Measurements from ENCODE around the gene IDH1. TPM values are rescaled to one million over a fixed set of nuclear protein-coding genes. Genes with fewer than 3 reads are reported as not detected.
"Not testable (repeated sequence)": the region's sequence is repeated elsewhere in the genome, so short reads cannot be mapped to it uniquely, and the experiment has no call there.

IDH1 gene
- total and polyA plus RNA-seq, 7 donors: 9.7 to 42.6 (median 16.5) TPM

GRCh38 chr2:208228476-208228875 is 26.4 kb downstream of the IDH1 start:
- no peak for DNase-seq
- Histone ChIP-seq H3K27ac (no peak overlapping the region), H3K4me3 (no peak overlapping the region), H3K27me3 (ENCODE audit: insufficient read depth in 3 of 3, low read length in 2 of 3) (peaks cover 0 to 2% (median 0%) of the 10 kb centered on the region in 3 donors), H3K4me1 (no peaks in the 10 kb centered on the region), H3K9me3 (no peaks in the 10 kb centered on the region), H3K36me3 (ENCODE audit: insufficient read depth in 1 of 2, low read depth in 1 of 2) (no peaks in the 10 kb centered on the region)
- TF ChIP-seq CTCF (IDR thresholded peaks at IDR 0.05): no peak
- 55 to 60% (median 60%) methylated on average over 1 of the region's 1 CpG for WGBS, 3 donors
- ATAC-seq: no peak
- intact Hi-C loops (cut with DNase I): no loop called here

- H3K27me3 ChIP-seq (ENCODE audit: insufficient read depth in 3 of 3, low read length in 2 of 3): peaks cover 0 to 2% (median 0%) of the 10 kb centered on the region in 3 donors
- intact Hi-C loops (cut with DNase I): no loop called here
- DNase-seq (no peak), ATAC-seq (no peak)
- H3K4me1 ChIP-seq: no peaks in the 10 kb centered on the region
- no peak overlapping the region for H3K4me3 ChIP-seq
- no peak overlapping the region for H3K27ac ChIP-seq
- no peak for TF ChIP-seq CTCF (IDR thresholded peaks at IDR 0.05)
- H3K36me3 ChIP-seq (ENCODE audit: insufficient read depth in 1 of 2, low read depth in 1 of 2): no peaks in the 10 kb centered on the region
- 90 to 95% (median 94%) methylated on average over 30 to 33 of the region's 33 CpGs for WGBS, 3 donors
- no peaks in the 10 kb centered on the region for H3K9me3 ChIP-seq
Observed at GRCh38 chr2:208227581-208228232, 27.2 kb downstream of the IDH1 start.

DNA sequence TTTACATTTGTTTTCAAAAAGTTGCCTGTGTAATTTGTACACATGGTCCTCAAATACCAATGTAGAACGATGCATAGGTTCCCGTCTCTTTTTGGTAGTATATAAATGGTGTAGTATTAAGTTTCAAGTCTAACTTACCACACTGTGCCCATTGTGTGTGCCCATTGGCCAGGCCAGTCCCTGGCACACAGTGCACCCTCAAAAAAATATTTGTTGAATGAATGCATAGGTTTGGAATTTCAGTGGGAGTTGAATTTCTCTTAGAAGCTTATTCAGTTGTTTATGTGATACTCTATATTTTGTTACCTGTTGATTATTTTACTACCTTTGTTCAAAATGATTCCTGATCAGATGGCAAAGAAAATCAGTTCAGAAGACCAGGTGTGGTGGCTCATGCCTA is 30.1 kb downstream of the IDH1 start:
- no peak for TF ChIP-seq CTCF (IDR thresholded peaks at IDR 0.05)
- no peak for ATAC-seq
- intact Hi-C loops (cut with DNase I): no loop called here
- DNase-seq: no peak
- Histone ChIP-seq H3K4me1 (no peaks in the 10 kb centered on the region), H3K27ac (no peak overlapping the region), H3K4me3 (no peak overlapping the region), H3K27me3 (ENCODE audit: insufficient read depth in 3 of 3, low read length in 2 of 3) (peaks cover 0 to 2% (median 0%) of the 10 kb centered on the region in 3 donors), H3K9me3 (no peaks in the 10 kb centered on the region), H3K36me3 (ENCODE audit: insufficient read depth in 1 of 2, low read depth in 1 of 2) (no peaks in the 10 kb centered on the region)
- WGBS, 3 donors: 73 to 86% (median 82%) methylated on average over 2 of the region's 2 CpGs

- no peak for ATAC-seq
- H3K4me1 ChIP-seq: no peaks in the 10 kb centered on the region
- intact Hi-C loops (cut with DNase I): no loop called here
- no peaks in the 10 kb centered on the region for H3K9me3 ChIP-seq
- H3K27ac ChIP-seq: no peak overlapping the region
- DNase-seq: no peak
- no peaks in the 10 kb centered on the region for H3K27me3 ChIP-seq (ENCODE audit: insufficient read depth in 3 of 3, low read length in 2 of 3)
- no peak overlapping the region for H3K4me3 ChIP-seq
- no peaks in the 10 kb centered on the region for H3K36me3 ChIP-seq (ENCODE audit: insufficient read depth in 1 of 2, low read depth in 1 of 2)
- 70 to 80% (median 71%) methylated on average over 3 of the region's 3 CpGs for WGBS, 3 donors
- no peak for TF ChIP-seq CTCF (IDR thresholded peaks at IDR 0.05)
Observed at GRCh38 chr2:208222351-208222750, 32.5 kb downstream of the IDH1 start.

GRCh38 chr2:208221873-208222272 is 33.0 kb downstream of the IDH1 start:
- intact Hi-C loops (cut with DNase I); DNase-seq; H3K27ac ChIP-seq; H3K27me3 ChIP-seq (ENCODE audit: insufficient read depth in 3 of 3, low read length in 2 of 3); ATAC-seq; H3K4me1 ChIP-seq; H3K9me3 ChIP-seq; H3K36me3 ChIP-seq (ENCODE audit: insufficient read depth in 1 of 2, low read depth in 1 of 2); H3K4me3 ChIP-seq: not testable (repeated sequence)
- 77 to 82% (median 77%) methylated on average over 3 of the region's 3 CpGs for WGBS, 3 donors
